IMR-90 (cell line): ENCODE results near the gene RUFY1.

Source experiments
- BHLHE40 ChIP-seq: fragments of 150-350 bp; IDR thresholded peaks from 2 replicates; pipeline ENCODE4 v1.6.1; 2016; ENCODE audit warnings: mild to moderate bottlenecking, low read depth, low read length
- CHD1 ChIP-seq: IDR thresholded peaks from 2 replicates; pipeline ENCODE4 v1.6.1; 2012; ENCODE audit warnings: low read depth, low read length, improper control_type of control experiment
- CTCF ChIP-seq: conservative IDR thresholded peaks from 2 replicates; pipeline ENCODE4 v1.5.1; 2012; ENCODE audit warnings: mild to moderate bottlenecking, low read depth, low read length, improper control_type of control experiment
- ELK1 ChIP-seq: fragments of 150-350 bp; IDR thresholded peaks from 2 replicates; pipeline ENCODE4 v1.6.1; 2016; ENCODE audit warnings: low read depth, mild to moderate bottlenecking, low read length, moderate library complexity, borderline replicate concordance
- FOS ChIP-seq: fragments of 150-350 bp; IDR thresholded peaks from 2 replicates; pipeline ENCODE4 v1.6.1; 2016; ENCODE audit warnings: low read depth, low read length
- MXI1 ChIP-seq: IDR thresholded peaks from 2 replicates; pipeline ENCODE4 v1.6.1; 2012; ENCODE audit warnings: low read depth, mild to moderate bottlenecking, low read length, moderate library complexity, borderline replicate concordance
- POLR2A ChIP-seq: IDR thresholded peaks from 2 replicates; pipeline ENCODE4 v1.6.1; 2012; ENCODE audit warnings: mild to moderate bottlenecking, low read depth, low read length
- RAD21 ChIP-seq: IDR thresholded peaks from 2 replicates; pipeline ENCODE4 v1.6.1; 2012; ENCODE audit warnings: low read length, improper control_type of control experiment
- RFX5 ChIP-seq: IDR thresholded peaks from 2 replicates; pipeline ENCODE4 v1.8.0; 2012; ENCODE audit warnings: low read depth, mild to moderate bottlenecking, low read length, moderate library complexity
- TF ChIP-seq, protein P1 (sequence below): fragments of 150-350 bp; IDR thresholded peaks from 2 replicates; pipeline ENCODE4 v1.6.1; 2017; ENCODE audit warnings: mild to moderate bottlenecking, antibody characterized with exemption, low read length, low read depth

GRCh38 chr5:179533024-179533423 lies 17.3 kb upstream of the RUFY1 start:
- TF ChIP-seq CTCF (no peak), POLR2A (no peak), RAD21 (no peak), MXI1 (no peak), FOS (no peak), RFX5 (no peak), CHD1 (no peak), BHLHE40 (no peak), ELK1 (no peak)
- TF ChIP-seq, protein P1, sequence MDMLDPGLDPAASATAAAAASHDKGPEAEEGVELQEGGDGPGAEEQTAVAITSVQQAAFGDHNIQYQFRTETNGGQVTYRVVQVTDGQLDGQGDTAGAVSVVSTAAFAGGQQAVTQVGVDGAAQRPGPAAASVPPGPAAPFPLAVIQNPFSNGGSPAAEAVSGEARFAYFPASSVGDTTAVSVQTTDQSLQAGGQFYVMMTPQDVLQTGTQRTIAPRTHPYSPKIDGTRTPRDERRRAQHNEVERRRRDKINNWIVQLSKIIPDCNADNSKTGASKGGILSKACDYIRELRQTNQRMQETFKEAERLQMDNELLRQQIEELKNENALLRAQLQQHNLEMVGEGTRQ = no peak
